NCI-H2107 (cell line): ENCODE data around the gene TIGAR.

Experiments
- DNase-seq: peaks from one replicate; lab custom pipeline; 2025; lab: John Stamatoyannopoulos, UW

TIGAR gene

GRCh38 chr12:4379405-4379804 lies 58.4 kb downstream of the TIGAR start, which contains the start of gene FGF23:
Gene FGF23 (minus strand): TSS chr12:4379712. CDS start chr12:4379582, 130 bp downstream.
- DNase-seq = peak; percentile 6

GRCh38 chr12:4380332-4380731 lies 59.3 kb downstream of the TIGAR start:
- DNase-seq = no peak

- no peak for DNase-seq
These were observed 62.4 kb downstream of the TIGAR start for GRCh38 chr12:4383304-4383865.

GRCh38 chr12:4386801-4387200 lies 65.8 kb downstream of the TIGAR start:
- no peak for DNase-seq

- DNase-seq = no peak
These were observed 66.6 kb downstream of the TIGAR start for GRCh38 chr12:4387607-4388006.

- DNase-seq = no peak
These were observed 67.0 kb downstream of the TIGAR start for GRCh38 chr12:4388032-4388431.

GRCh38 chr12:4388662-4389061 lies 67.6 kb downstream of the TIGAR start:
- DNase-seq = no peak

- no peak for DNase-seq
These were observed 71.3 kb downstream of the TIGAR start for GRCh38 chr12:4392223-4392742.

GRCh38 chr12:4393211-4393610 lies 72.2 kb downstream of the TIGAR start:
- no peak for DNase-seq

- DNase-seq = no peak
These were observed 74.8 kb downstream of the TIGAR start for GRCh38 chr12:4395818-4396217.

- DNase-seq = no peak
These were observed 80.1 kb downstream of the TIGAR start for GRCh38 chr12:4401117-4401516.

GRCh38 chr12:4402996-4403395 lies 82.0 kb downstream of the TIGAR start:
- no peak for DNase-seq
